H1 (cell line): ENCODE data around the gene NAPA.

ENCODE experiments used
- ASH2L ChIP-seq: fragments of 200-600, 300-600 bp; sonication (generic); IDR thresholded peaks from one replicate; pipeline ENCODE4 v1.7.1; 2017; ENCODE audit warnings: low read length
- CREB1 ChIP-seq: IDR thresholded peaks from 2 replicates; pipeline ENCODE4 v1.6.1; 2012; ENCODE audit warnings: inconsistent platforms
- CTCF ChIP-seq, 3 experiments: IDR thresholded peaks; 1 replicate in 2 of 3; 2 replicates in 1 of 3; pipeline versions ENCODE4 v1.5.1 to v1.6.1; 2011; ENCODE audit warnings: low read length in 3 of 3, mild to moderate bottlenecking in 3 of 3, inconsistent platforms in 2 of 3, low read depth in 1 of 3, moderate library complexity in 1 of 3; ENCODE audit not compliant: insufficient read depth in 1 of 3; ENCODE audit errors: control extremely low read depth in 1 of 3
- EGR1 ChIP-seq: IDR thresholded peaks from 2 replicates; pipeline ENCODE4 v1.6.1; 2011; ENCODE audit warnings: low read depth, low read length, borderline replicate concordance
- EP300 ChIP-seq, 2 experiments: IDR thresholded peaks; 1 replicate in 1 of 2; 2 replicates in 1 of 2; pipeline ENCODE4 v1.6.1; 2011 to 2012; ENCODE audit warnings: low read depth in 2 of 2, low read length in 2 of 2, mild to moderate bottlenecking in 2 of 2, borderline replicate concordance in 1 of 2, inconsistent platforms in 1 of 2, moderate library complexity in 1 of 2
- EZH2 ChIP-seq: fragments of 200-600 bp; sonication (generic); IDR thresholded peaks from 2 replicates; pipeline ENCODE4 v1.7.1; 2012; ENCODE audit warnings: low read depth, mild to moderate bottlenecking, moderate library complexity, low read length, inconsistent platforms; ENCODE audit not compliant: severe bottlenecking
- GABPA ChIP-seq: IDR thresholded peaks from 2 replicates; pipeline ENCODE4 v1.6.1; 2011; ENCODE audit warnings: mild to moderate bottlenecking, low read length, moderate library complexity, borderline replicate concordance; ENCODE audit not compliant: insufficient read depth
- TAF1 ChIP-seq: IDR thresholded peaks from 2 replicates; pipeline ENCODE4 v1.6.1; 2011; ENCODE audit warnings: mild to moderate bottlenecking, low read depth, low read length
- TEAD4 ChIP-seq: IDR thresholded peaks from 2 replicates; pipeline ENCODE4 v1.6.1; 2012; ENCODE audit warnings: low read depth, low read length, inconsistent platforms, mixed read lengths
- YY1 ChIP-seq: IDR thresholded peaks from 2 replicates; pipeline ENCODE4 v1.6.1; 2011; ENCODE audit warnings: low read depth, mild to moderate bottlenecking, low read length
- ZNF274 ChIP-seq: IDR thresholded peaks from 2 replicates; pipeline ENCODE4 v1.7.0; 2012; ENCODE audit warnings: low read length, borderline replicate concordance; ENCODE audit errors: extremely low read depth

DNA sequence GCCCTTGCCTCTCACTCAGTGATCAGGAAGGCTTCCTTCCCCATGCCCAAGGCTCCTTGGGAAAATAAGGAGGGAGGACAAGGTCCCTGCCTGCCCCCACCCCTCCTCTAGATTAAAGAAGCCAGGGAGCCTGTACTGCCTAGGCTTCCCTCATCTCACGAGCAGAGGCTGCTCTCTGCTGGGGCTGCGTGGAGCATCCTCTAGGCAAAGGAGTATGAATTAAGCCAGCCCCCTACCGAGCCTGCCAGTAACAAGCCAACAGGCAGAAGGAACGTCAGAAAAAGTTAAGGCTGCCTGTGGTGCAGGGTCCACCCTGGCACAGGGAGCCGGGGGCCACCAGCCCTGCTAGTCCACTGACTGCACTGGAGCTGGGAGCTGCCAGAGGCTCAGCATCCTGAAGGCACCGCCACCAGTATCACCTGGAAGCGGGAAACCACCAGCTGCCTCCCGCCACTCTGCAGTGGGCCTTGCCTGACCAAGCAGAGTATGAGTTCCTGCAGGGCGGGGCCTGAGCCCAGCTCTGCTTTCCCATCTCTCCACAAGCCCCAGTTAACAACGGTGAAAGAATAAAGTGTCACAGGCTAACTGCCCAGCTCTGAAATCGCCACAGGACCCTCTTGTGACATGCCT lies 6.8 kb downstream of the NAPA start:
- no peak for TF ChIP-seq TEAD4
- TF ChIP-seq CTCF (IDR thresholded peaks at IDR 0.05; ENCODE audit: control extremely low read depth in 1 of 3, insufficient read depth in 1 of 3, low read depth in 1 of 3, low read length in 3 of 3) = peak; percentile 13 to 28 (median 25); a peak in 3 of 4 replicates
- no peak for TF ChIP-seq YY1
- no peak for TF ChIP-seq ZNF274
- no peak for TF ChIP-seq CREB1
- TF ChIP-seq EZH2 = no peak
- TF ChIP-seq ASH2L = no peak
- no peak for TF ChIP-seq EP300 (IDR thresholded peaks at IDR 0.05; ENCODE audit: borderline replicate concordance in 1 of 2, low read depth in 2 of 2, low read length in 2 of 2)
- no peak for TF ChIP-seq TAF1
- no peak for TF ChIP-seq EGR1
- TF ChIP-seq GABPA = no peak
